Measurements from ENCODE around the gene THBD. TPM values are rescaled to one million over a fixed set of nuclear protein-coding genes. Genes with fewer than 3 reads are reported as not detected.

The THBD gene
- total RNA-seq, 1 donor from 2014 or later: 22.7 TPM

GRCh38 chr20:23039136-23039875, 10.2 kb downstream of the THBD start:
- Mint-ChIP-seq H3K36me3 (ENCODE audit: low read depth, unreplicated experiment) (peaks cover 3% of the 10 kb centered on the region), H3K27me3 (ENCODE audit: low read depth, unreplicated experiment) (peaks cover 61% of the 10 kb centered on the region), H3K9me3 (ENCODE audit: unreplicated experiment) (peaks cover 4% of the 10 kb centered on the region), H3K27ac (ENCODE audit: unreplicated experiment) (peak overlapping the region; percentile 50), H3K4me3 (ENCODE audit: unreplicated experiment) (no peak overlapping the region), H3K4me1 (ENCODE audit: low read depth, unreplicated experiment) (peaks cover 15% of the 10 kb centered on the region)
- Histone ChIP-seq H4K20me1 (ENCODE audit: insufficient read depth, low read length) (no peaks in the 10 kb centered on the region), H3K27ac (ENCODE audit: low read depth, low read length) (no peak overlapping the region), H3K9me3 (ENCODE audit: insufficient read depth, low read depth, low read length) (no peaks in the 10 kb centered on the region), H3K27me3 (ENCODE audit: insufficient read depth, low read length) (peaks cover 20% of the 10 kb centered on the region), H3K9ac (ENCODE audit: low read length) (no peak overlapping the region), H3K4me2 (ENCODE audit: low read length) (no peak overlapping the region), H3K36me3 (ENCODE audit: insufficient read depth, low read length) (no peaks in the 10 kb centered on the region), H3K79me2 (ENCODE audit: insufficient read depth, low read length) (no peaks in the 10 kb centered on the region), H2AFZ (ENCODE audit: low read depth, low read length) (no peak overlapping the region), H3K4me3 (ENCODE audit: insufficient read depth, low read depth, low read length) (no peak overlapping the region), H3K4me1 (ENCODE audit: insufficient read depth, low read length) (no peaks in the 10 kb centered on the region)
- no peak for FAIRE-seq
- DNase-seq (ENCODE audit: low read depth): no peak
- TF ChIP-seq CTCF (IDR thresholded peaks at IDR 0.05; ENCODE audit: insufficient read depth, low read depth, low read length) (no peak), EZH2 (IDR thresholded peaks at IDR 0.05; ENCODE audit: insufficient read depth, low read length) (no peak)

GRCh38 chr20:23037017-23037481, 12.4 kb downstream of the THBD start:
- H2AFZ ChIP-seq (ENCODE audit: low read depth, low read length): no peak overlapping the region
- H3K9me3 Mint-ChIP-seq (ENCODE audit: unreplicated experiment): peaks cover 7% of the 10 kb centered on the region
- no peak for DNase-seq (ENCODE audit: low read depth)
- peaks cover 1% of the 10 kb centered on the region for H3K36me3 Mint-ChIP-seq (ENCODE audit: low read depth, unreplicated experiment)
- H3K27ac Mint-ChIP-seq (ENCODE audit: unreplicated experiment): peak overlapping the region; percentile 41
- no peak for FAIRE-seq
- H3K4me1 ChIP-seq (ENCODE audit: insufficient read depth, low read length): no peaks in the 10 kb centered on the region
- H3K4me1 Mint-ChIP-seq (ENCODE audit: low read depth, unreplicated experiment): peaks cover 15% of the 10 kb centered on the region
- no peak overlapping the region for H3K9ac ChIP-seq (ENCODE audit: low read length)
- H3K27ac ChIP-seq (ENCODE audit: low read depth, low read length): no peak overlapping the region
- H3K4me3 Mint-ChIP-seq (ENCODE audit: unreplicated experiment): no peak overlapping the region
- H3K4me2 ChIP-seq (ENCODE audit: low read length): no peak overlapping the region
- H3K27me3 ChIP-seq (ENCODE audit: insufficient read depth, low read length): peaks cover 15% of the 10 kb centered on the region
- no peaks in the 10 kb centered on the region for H3K9me3 ChIP-seq (ENCODE audit: insufficient read depth, low read depth, low read length)
- peaks cover 64% of the 10 kb centered on the region for H3K27me3 Mint-ChIP-seq (ENCODE audit: low read depth, unreplicated experiment)
- H3K36me3 ChIP-seq (ENCODE audit: insufficient read depth, low read length): no peaks in the 10 kb centered on the region
- TF ChIP-seq CTCF (IDR thresholded peaks at IDR 0.05; ENCODE audit: insufficient read depth, low read depth, low read length) (no peak), EZH2 (IDR thresholded peaks at IDR 0.05; ENCODE audit: insufficient read depth, low read length) (no peak)
- H3K4me3 ChIP-seq (ENCODE audit: insufficient read depth, low read depth, low read length): no peak overlapping the region
- no peaks in the 10 kb centered on the region for H3K79me2 ChIP-seq (ENCODE audit: insufficient read depth, low read length)
- H4K20me1 ChIP-seq (ENCODE audit: insufficient read depth, low read length): no peaks in the 10 kb centered on the region

GRCh38 chr20:23036371-23036770, 13.1 kb downstream of the THBD start:
- TF ChIP-seq EZH2 (IDR thresholded peaks at IDR 0.05; ENCODE audit: insufficient read depth, low read length) (no peak), CTCF (IDR thresholded peaks at IDR 0.05; ENCODE audit: insufficient read depth, low read depth, low read length) (no peak)
- Mint-ChIP-seq H3K27ac (ENCODE audit: unreplicated experiment) (peak overlapping the region; percentile 85), H3K4me1 (ENCODE audit: low read depth, unreplicated experiment) (peaks cover 15% of the 10 kb centered on the region), H3K4me3 (ENCODE audit: unreplicated experiment) (no peak overlapping the region), H3K36me3 (ENCODE audit: low read depth, unreplicated experiment) (peaks cover 1% of the 10 kb centered on the region), H3K27me3 (ENCODE audit: low read depth, unreplicated experiment) (peaks cover 65% of the 10 kb centered on the region), H3K9me3 (ENCODE audit: unreplicated experiment) (peaks cover 7% of the 10 kb centered on the region)
- Histone ChIP-seq H3K27me3 (ENCODE audit: insufficient read depth, low read length) (peaks cover 10% of the 10 kb centered on the region), H3K9ac (ENCODE audit: low read length) (no peak overlapping the region), H3K9me3 (ENCODE audit: insufficient read depth, low read depth, low read length) (no peaks in the 10 kb centered on the region), H3K36me3 (ENCODE audit: insufficient read depth, low read length) (no peaks in the 10 kb centered on the region), H3K4me3 (ENCODE audit: insufficient read depth, low read depth, low read length) (no peak overlapping the region), H3K4me1 (ENCODE audit: insufficient read depth, low read length) (no peaks in the 10 kb centered on the region), H4K20me1 (ENCODE audit: insufficient read depth, low read length) (no peaks in the 10 kb centered on the region), H3K79me2 (ENCODE audit: insufficient read depth, low read length) (no peaks in the 10 kb centered on the region), H2AFZ (ENCODE audit: low read depth, low read length) (no peak overlapping the region), H3K4me2 (ENCODE audit: low read length) (no peak overlapping the region), H3K27ac (ENCODE audit: low read depth, low read length) (no peak overlapping the region)
- DNase-seq (ENCODE audit: low read depth) (no peak), FAIRE-seq (no peak)
